EH (cell line): ENCODE data around the gene ACSS1.
A peak's percentile ranks its signal among the peaks of the same experiment; 100 is the strongest.

Source experiments
- DNase-seq: peaks from one replicate; pipeline ENCODE4 v3.0.0-alpha.2; 2015; ENCODE audit warnings: low read depth

The ACSS1 gene

GRCh38 chr20:25058847-25059810 is 1.2 kb upstream of the ACSS1 start:
- peak; percentile 28 for DNase-seq

DNA sequence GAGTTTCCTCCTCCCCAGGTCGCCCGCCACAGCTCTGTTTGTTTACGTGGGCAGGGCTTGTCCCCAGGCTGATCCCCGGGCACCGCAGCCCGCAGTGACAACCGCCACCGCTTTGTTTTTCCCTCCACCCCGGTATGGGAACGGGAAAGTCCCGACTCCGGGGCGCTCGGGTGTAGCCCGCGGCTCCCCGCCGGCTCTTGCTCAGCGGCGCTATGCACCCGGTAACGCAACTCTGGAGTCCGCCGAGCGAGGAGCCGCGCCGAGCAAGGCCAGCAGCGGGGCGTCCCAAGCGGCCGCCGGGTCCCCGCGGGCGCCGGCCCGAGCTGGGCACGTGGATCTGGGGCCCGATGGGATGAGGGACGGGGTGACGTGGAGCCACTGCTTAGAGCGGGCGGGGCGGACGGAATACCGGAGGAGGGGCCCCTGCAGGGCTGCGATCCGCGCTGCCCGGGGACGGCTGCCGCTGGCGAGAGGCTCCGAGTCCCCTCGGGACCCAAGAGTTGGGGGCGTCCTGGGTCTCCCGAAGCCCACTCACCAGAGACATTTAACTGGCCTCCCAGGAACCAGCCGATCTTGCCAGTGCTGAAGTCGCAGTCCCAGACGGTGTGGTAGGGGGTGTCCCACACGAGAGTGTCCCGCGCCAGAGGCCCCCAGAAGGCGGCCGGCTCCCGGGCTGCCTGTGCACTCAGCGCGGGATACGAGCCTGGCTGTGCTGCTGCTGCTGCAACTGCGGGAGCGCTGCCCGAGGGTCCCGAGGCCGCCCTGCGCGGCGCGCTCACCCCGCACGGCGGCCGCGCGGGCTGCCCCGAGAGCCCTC is 497 bp downstream of the ACSS1 start:
- peak; percentile 75 for DNase-seq

- no peak for DNase-seq
Measured at GRCh38 chr20:25056690-25057233, 1.2 kb downstream of the ACSS1 start.

DNA sequence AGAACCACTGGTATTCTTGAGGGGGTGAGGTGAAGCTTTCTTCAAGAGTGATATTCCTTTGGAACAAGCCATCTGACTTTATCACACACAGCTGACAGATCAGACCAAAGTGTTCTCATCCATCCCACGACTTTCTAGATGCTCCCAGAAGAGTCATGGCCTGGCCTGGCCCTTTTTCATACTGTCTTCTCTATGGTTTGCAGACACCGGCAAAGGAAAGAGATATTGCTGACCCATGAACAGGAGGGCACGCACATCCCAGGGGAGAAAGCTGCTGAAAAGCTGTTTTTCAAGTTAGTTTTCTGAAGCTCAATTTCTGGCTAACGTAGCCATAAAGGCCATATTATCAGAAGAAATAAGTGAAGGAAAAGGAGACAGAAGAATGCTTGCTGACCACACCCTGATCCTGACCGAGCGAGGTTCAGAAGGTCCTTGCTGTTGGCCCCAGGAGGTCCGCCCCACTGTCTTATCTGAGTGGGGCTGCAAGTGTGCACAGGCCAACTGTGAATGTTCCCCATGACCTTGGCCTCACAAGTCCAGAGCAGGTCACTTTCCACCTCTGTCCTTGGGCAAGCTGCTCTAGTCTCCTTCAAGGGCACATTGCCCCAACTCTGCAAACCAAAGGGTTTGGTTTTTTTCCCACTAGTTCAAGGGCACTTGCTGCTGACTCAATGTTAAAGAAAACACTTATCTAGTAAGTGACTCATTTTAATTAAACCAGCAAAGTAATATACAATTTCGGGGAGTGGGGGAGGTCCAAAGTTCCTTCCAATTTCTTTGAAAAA is 2.0 kb downstream of the ACSS1 start:
- peak; percentile 43 for DNase-seq

GRCh38 chr20:25054995-25055629 is 2.8 kb downstream of the ACSS1 start:
- DNase-seq, result peak; percentile 70

- DNase-seq, result no peak
Measured at GRCh38 chr20:25054096-25054820, 3.7 kb downstream of the ACSS1 start.

- peak; percentile 72 for DNase-seq
Measured at GRCh38 chr20:25053255-25054031, 4.5 kb downstream of the ACSS1 start.

DNA sequence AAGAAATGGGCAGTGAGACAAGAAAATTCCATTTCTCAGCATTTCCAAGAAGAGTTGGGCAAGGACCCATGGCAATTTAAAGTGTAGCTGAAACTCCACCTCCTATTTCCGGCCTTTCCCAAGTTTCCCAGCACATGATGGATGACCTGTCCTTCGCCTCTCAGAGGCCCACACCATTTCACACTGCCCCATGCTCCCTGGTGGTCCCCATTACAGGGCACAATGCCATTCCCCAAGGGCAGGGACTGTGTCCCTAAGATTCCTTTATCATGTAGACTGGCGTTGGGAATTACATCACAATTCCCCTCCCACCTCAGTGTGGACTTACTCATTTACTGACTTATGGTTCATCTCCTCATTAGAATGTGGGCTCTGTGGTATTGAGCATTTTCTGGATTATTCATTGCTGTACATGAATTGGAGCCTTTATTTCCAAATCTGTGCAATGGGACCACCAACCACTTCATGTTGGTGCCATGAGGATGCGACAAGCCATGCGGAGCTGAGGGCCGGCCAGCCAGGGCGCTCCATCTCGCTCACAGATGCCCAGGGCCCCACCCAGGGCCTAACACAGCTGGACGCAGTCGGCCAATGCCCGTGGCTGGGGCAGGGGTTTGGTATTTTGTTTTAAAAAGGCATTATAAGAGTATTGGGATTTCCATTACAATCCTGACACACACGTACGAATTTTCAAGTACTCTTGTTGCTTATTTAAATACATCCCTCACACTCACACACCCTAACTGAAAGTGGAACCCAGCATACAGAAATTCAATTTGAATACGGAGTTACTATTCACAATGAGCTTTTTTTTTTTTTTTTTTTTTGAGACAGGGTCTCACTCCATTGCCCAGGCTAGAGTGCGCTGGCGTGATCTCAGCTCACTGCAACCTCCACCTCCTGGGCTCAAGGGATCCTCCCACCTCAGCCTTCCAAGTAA is 5.4 kb downstream of the ACSS1 start:
- peak; percentile 76 for DNase-seq

- DNase-seq, result no peak
Measured at GRCh38 chr20:25051386-25052155, 6.4 kb downstream of the ACSS1 start.

DNA sequence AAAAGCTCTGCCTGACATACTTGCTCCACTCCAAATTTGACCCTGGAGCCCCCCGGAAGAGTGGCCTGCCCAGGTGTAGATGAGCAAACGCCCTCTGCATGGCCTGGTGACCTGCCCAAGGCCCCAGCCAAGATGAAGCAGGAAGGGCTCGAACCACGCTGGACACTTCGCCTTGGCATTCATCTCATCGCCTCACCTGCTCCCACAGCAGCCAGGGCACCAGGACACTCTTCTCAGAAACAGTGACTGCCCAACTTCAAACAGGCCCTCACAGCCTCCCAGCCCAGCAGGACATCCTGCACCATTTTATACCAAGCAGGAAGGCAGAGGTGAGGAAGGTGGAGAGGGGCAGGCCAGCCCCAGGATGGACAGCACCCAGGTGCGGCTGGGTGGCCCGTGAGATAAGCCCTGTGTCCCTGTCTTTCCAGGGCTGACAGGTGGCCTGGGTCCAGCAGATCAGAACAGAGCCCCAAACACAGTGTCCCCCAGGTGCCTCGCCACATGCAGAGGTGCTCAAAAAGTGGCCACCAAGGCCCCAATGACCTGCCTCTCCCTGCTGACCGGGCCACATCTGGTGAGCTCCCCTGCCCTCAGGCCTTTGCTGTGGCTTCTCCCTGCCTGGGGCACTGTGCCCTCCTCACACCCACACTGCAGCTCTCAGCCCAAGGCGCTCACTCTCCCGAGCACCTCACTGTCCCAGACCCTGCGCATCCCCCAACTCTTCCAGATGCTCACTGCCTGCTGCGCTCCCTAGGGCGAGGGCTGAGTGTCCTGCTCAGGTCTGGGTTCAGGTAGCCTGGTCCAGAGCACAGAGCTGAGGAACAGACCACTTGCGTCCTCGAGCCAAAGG is 7.2 kb downstream of the ACSS1 start:
- DNase-seq, result no peak

- no peak for DNase-seq
Measured at GRCh38 chr20:25050082-25050481, 7.9 kb downstream of the ACSS1 start.

DNA sequence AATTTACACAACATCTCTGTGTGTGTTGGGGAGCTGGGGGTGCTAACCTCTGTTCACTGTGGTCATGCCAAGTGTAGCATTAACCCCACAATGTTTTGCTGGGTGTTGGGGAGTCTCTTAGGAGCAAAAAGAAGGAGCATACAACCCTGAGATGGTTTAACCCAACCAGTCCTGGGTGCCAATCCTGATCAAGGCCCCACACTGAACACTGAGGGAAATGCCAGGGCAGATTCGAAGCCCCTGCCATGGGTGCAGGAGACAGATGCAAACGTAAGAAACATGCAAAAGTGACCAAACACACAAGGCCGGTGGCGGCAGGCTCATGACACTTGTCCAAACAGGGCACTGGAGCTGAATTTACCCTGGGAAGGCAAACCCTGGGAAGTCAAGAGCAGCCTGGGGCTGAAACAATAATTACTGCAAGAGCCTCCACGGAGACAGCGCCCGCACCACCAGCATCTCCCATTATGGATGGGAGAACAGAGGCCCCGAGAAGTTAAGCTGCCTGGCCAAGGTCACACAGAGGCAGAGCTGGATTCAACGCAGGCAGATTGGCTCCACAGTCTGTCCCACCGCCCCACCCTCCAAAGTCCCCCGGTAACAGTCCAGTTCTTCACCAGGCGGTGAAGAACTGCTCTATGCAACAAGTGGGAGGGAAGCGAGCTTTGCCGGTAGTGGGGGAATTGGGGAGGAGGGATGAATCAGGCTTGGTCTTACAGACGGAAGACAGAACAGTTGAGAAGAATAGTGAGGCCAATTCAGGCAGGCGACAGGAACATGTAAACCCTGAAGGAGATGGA is 8.5 kb downstream of the ACSS1 start:
- no peak for DNase-seq

DNA sequence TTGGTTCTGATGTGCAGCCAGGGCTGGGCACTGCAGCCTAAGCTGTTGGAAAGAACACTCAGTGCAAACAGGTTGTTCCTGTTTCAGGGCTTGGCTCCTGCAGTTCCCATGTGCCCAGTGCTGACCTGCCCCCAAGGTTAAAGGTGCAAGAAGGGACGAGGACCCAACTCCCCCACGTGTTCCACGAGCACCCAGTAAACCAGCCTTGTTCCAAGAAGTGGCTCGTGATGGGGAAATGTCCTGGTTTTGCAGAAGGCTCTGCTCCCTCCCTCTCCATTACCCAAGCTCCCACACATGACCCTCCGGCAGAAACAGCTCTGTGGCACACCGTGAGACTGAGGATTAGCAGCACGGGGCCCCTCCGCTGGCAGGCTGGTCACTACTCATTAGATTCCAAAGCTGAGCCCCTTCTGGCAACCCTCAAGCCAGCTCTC is 9.4 kb downstream of the ACSS1 start:
- DNase-seq, result no peak

DNA sequence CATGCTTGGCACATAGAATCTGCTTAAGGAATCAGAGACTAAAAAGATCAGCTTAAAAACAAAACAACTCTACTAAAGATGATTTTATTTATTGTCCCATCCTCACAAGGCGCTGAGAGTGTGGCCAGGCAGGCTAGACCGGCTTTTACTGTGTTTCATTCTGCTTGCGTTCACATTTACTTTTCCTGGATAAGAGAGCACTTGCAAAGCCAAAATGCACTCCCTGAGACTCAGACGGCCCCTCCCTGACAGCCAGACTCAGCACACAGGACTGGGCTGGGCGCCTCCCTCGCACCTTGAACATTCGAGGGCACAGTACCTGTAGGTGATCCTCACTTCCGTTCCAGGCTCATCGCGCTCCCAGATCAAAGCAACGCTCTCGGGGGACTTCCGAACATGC is 10.2 kb downstream of the ACSS1 start:
- no peak for DNase-seq

- no peak for DNase-seq
Measured at GRCh38 chr20:25046736-25047666, 10.9 kb downstream of the ACSS1 start.
